Measurements from ENCODE around the gene STK32B. TPM values are rescaled to one million over a fixed set of nuclear protein-coding genes. Genes with fewer than 3 reads are reported as not detected.

The STK32B gene
- polyA plus RNA-seq, 1 experiment = 4.3 TPM

DNA sequence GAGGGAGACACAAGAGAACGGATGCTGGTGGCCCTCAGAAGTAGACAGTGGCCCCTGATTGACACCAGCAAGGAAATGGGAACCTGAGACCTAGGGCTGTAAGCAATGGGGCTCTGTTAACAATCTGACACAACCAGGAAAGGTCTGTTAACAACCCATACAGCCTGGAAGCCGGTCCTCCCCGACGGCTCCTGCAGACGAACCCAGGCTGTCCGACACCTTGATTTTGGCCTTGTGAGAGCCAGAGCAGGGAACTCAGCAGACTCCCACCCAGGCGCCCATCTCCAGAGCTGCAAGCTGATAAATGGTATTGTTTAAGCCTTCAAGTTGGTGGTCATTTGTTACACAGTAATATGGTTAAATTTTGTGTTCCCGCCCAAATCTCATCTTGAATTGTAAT, 21.8 kb upstream of the STK32B start:
- H3K4me3 ChIP-seq (ENCODE audit: low read depth, low read length) = no peak overlapping the region
- no peak for DNase-seq (ENCODE audit: low read depth, low spot score)
- peaks cover 17% of the 10 kb centered on the region for H3K27me3 ChIP-seq (ENCODE audit: control insufficient read depth, insufficient read depth, low read length)
- TF ChIP-seq, protein P1, sequence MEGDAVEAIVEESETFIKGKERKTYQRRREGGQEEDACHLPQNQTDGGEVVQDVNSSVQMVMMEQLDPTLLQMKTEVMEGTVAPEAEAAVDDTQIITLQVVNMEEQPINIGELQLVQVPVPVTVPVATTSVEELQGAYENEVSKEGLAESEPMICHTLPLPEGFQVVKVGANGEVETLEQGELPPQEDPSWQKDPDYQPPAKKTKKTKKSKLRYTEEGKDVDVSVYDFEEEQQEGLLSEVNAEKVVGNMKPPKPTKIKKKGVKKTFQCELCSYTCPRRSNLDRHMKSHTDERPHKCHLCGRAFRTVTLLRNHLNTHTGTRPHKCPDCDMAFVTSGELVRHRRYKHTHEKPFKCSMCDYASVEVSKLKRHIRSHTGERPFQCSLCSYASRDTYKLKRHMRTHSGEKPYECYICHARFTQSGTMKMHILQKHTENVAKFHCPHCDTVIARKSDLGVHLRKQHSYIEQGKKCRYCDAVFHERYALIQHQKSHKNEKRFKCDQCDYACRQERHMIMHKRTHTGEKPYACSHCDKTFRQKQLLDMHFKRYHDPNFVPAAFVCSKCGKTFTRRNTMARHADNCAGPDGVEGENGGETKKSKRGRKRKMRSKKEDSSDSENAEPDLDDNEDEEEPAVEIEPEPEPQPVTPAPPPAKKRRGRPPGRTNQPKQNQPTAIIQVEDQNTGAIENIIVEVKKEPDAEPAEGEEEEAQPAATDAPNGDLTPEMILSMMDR (IDR thresholded peaks at IDR 0.05; ENCODE audit: low read depth, low read length) = no peak
- peaks cover 2% of the 10 kb centered on the region; the same call in 1 of the 2 replicates for H3K9me3 ChIP-seq (ENCODE audit: control insufficient read depth, insufficient read depth, low read length)
- CTCF ChIA-PET = no interaction called here
- POLR2A ChIA-PET = no interaction called here
- no peak overlapping the region for H3K27ac ChIP-seq (ENCODE audit: low read depth, low read length)

DNA sequence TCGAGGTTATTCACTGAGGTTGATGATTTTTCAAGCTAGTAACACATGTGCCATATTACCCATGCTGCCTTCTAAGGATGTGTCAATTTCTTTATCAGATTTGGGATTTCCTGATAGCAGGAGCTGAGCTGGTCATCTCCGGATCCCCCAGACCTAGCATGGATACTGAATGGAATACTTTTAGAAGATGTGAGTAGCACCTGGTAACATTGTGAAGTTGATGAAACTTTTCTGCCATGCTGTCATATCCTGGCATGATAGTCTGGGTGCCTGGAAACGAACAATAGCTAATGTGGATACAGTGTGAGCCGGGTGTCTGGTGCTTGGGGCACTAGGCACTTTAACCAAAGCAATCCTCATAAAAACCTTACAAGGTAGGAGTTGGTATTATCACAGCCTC, 21.1 kb upstream of the STK32B start:
- TF ChIP-seq, protein P1 (IDR thresholded peaks at IDR 0.05; ENCODE audit: low read depth, low read length) = no peak
- H3K27me3 ChIP-seq (ENCODE audit: control insufficient read depth, insufficient read depth, low read length) = peaks cover 10% of the 10 kb centered on the region
- ChIA-PET POLR2A (no interaction called here), CTCF (interaction anchor here (0.6 kb wide), 1 partner anchor 17 kb away, joined by 3 read pairs; no protein-coding TSS in a partner anchor)
- H3K27ac ChIP-seq (ENCODE audit: low read depth, low read length) = no peak overlapping the region
- peaks cover 2% of the 10 kb centered on the region; the same call in 1 of the 2 replicates for H3K9me3 ChIP-seq (ENCODE audit: control insufficient read depth, insufficient read depth, low read length)
- no peak for DNase-seq (ENCODE audit: low read depth, low spot score)
- H3K4me3 ChIP-seq (ENCODE audit: low read depth, low read length) = no peak overlapping the region

DNA sequence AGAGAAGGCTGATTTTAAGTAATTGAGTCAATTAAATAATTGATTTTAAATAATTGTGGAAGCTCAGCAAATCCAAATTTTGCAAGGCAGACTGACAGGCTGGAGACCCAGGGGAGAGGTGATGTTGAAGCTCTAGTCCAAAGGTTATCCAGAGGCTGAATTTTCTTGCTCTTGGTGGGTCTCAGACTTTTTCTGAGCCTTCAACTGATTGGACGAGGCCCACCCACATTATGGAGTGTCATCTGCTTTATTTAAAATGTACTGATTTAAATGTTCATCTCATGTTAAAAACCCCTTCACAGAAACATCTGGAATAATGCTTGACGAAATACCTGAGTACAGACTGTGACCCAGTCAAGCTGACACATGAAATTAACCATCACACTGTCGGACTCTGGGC, 20.4 kb upstream of the STK32B start:
- Histone ChIP-seq H3K27ac (ENCODE audit: low read depth, low read length) (no peak overlapping the region), H3K9me3 (ENCODE audit: control insufficient read depth, insufficient read depth, low read length) (peaks cover 2% of the 10 kb centered on the region; the same call in 1 of the 2 replicates), H3K27me3 (ENCODE audit: control insufficient read depth, insufficient read depth, low read length) (peaks cover 10% of the 10 kb centered on the region), H3K4me3 (ENCODE audit: low read depth, low read length) (no peak overlapping the region)
- TF ChIP-seq, protein P1 (IDR thresholded peaks at IDR 0.05; ENCODE audit: low read depth, low read length) = no peak
- no peak for DNase-seq (ENCODE audit: low read depth, low spot score)
- ChIA-PET CTCF (interaction anchor here (1.0 kb wide), 1 partner anchor 19 kb away, joined by 3 read pairs; no protein-coding TSS in a partner anchor), POLR2A (no interaction called here)

DNA sequence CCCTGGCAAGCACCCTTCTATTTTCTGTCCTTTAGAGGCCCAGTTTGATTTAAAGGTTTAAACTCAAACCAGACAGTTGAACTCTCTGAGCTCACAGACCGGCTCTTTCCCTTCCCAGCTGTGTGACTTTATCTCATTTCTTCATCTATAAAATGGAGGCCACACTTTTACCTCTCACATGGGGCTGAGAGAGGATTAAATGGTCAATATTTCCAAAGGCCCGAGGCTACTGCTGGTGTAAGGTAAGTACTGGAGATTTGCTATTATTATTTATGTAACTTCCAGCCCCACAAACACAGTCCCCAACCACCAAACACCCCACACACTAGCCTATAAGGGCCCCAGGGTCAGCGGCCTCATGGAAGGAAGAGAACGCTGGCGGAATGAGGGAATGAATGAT, 18.5 kb upstream of the STK32B start:
- DNase-seq (ENCODE audit: low read depth, low spot score) = no peak
- ChIA-PET POLR2A (no interaction called here), CTCF (interaction anchor here (0.7 to 1.4 kb wide), 4 partner anchors 15 to 379 kb away, joined by 3 to 13 read pairs (median 6); no protein-coding TSS in a partner anchor)

DNA sequence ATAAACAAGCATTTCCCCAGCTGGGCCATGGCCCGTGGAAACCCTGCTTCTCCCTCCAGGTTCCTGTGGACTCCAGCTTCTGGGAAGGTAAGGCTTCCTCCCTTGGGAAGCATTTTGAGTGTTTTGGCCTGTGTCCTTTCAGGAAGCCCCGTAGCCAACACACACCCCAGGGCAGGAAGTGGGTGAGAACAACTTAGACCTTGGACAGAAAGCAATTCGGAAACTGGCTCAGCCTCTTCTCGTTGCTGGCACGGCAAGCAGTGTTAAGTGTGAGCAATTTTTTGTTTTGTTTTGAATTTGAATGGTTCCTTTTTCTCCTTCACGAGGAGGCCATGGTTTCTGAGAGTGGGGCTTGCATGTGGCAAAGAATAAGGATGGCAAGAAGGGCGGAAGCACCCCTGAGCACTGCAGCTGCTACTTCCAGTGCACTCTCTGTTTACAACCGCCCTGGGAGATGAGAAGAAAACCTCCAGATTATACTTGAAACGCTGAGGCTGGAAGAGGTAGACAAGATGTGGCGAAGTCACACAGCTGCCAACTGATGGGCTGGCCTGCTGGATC, 17.9 kb upstream of the STK32B start:
- Histone ChIP-seq H3K27me3 (ENCODE audit: control insufficient read depth, insufficient read depth, low read length) (peaks cover 7% of the 10 kb centered on the region), H3K4me3 (ENCODE audit: low read depth, low read length) (no peak overlapping the region), H3K27ac (ENCODE audit: low read depth, low read length) (no peak overlapping the region), H3K9me3 (ENCODE audit: control insufficient read depth, insufficient read depth, low read length) (peaks cover 2% of the 10 kb centered on the region; the same call in 1 of the 2 replicates)
- CTCF ChIA-PET = interaction anchor here (0.7 kb wide), 1 partner anchor 37 kb away, joined by 3 read pairs; no protein-coding TSS in a partner anchor
- DNase-seq (ENCODE audit: low read depth, low spot score) = no peak
- POLR2A ChIA-PET = no interaction called here
- TF ChIP-seq, protein P1 (IDR thresholded peaks at IDR 0.05; ENCODE audit: low read depth, low read length) = no peak

More for the DNA sequence above, 18.5 kb upstream of the STK32B start:
- Histone ChIP-seq H3K4me3 (ENCODE audit: low read depth, low read length) (no peak overlapping the region), H3K27me3 (ENCODE audit: control insufficient read depth, insufficient read depth, low read length) (peaks cover 7% of the 10 kb centered on the region), H3K9me3 (ENCODE audit: control insufficient read depth, insufficient read depth, low read length) (peaks cover 2% of the 10 kb centered on the region; the same call in 1 of the 2 replicates), H3K27ac (ENCODE audit: low read depth, low read length) (no peak overlapping the region)
- TF ChIP-seq, protein P1 (IDR thresholded peaks at IDR 0.05; ENCODE audit: low read depth, low read length) = no peak

Measured in AG04450 (cell line).